HepG2 (cell line): ENCODE data around the gene KCNJ13. TPM values are rescaled to one million over a fixed set of nuclear protein-coding genes. Genes with fewer than 3 reads are reported as not detected.

Experiments
- ATAC-seq: fragments of 200-7000 bp; cut with Tn5 transposase; 3 replicates; pipeline ENCODE4 v1.9.1; 2020; ENCODE audit warnings: mild to moderate bottlenecking, moderate library complexity
- BruUV-seq: library from RNA; stranded (reverse); fragments of 400-500 nt; replicated peaks from 2 replicates; lab custom pipeline; 2021; lab: Mats Ljungman, UMichigan
- CTCF ChIA-PET: fragments of 300-600 bp; formaldehyde crosslinking; extraction: SDS; loops from one replicate; lab custom pipeline; 2021; ENCODE audit warnings: low total read pairs, inconsistent platforms, low intra/inter-chr PET ratio; lab: Yijun Ruan, JAX
- POLR2A ChIA-PET: fragments of 350-600 bp; sonication (Branson Sonifier 250); formaldehyde crosslinking; loops from one replicate; lab custom pipeline; 2020; ENCODE audit warnings: antibody characterized with exemption, inconsistent platforms; lab: Yijun Ruan, JAX
- DNase-seq: peaks from one replicate; pipeline ENCODE4 v3.0.0-alpha.2; 2015; ENCODE audit warnings: low spot score
- FAIRE-seq: peaks from 3 replicates; lab custom pipeline; 2011; peaks lifted over from hg19 to GRCh38; lab: Jason Lieb, UNC
- H2AFZ ChIP-seq: one replicate; pipeline ENCODE4 v1.6.1; 2011; ENCODE audit warnings: low read length, inconsistent platforms
- H3K27ac ChIP-seq: fragments of 300-600 bp; 3 replicates; pipeline ENCODE4 v1.8.0; 2011; ENCODE audit warnings: mixed run types, mild to moderate bottlenecking, mixed read lengths, low read length, inconsistent platforms; ENCODE audit not compliant: insufficient read depth; ENCODE audit errors: extremely low read length
- H3K27me3 ChIP-seq, 2 experiments: fragments of 200-600 bp in 1 of 2; 2 replicates in 1 of 2; 3 replicates in 1 of 2; pipeline versions ENCODE4 v1.6.0 to v1.8.0; 2011; ENCODE audit warnings: low read length in 2 of 2, mild to moderate bottlenecking in 2 of 2, moderate library complexity in 2 of 2, inconsistent platforms in 1 of 2; ENCODE audit not compliant: insufficient read depth in 2 of 2, control insufficient read depth in 1 of 2
- H3K36me3 ChIP-seq, 2 experiments: fragments of 200-600 bp in 1 of 2; replicated peaks in 1 of 2; 2 replicates in 1 of 2; 3 replicates in 1 of 2; pipeline versions ENCODE4 v1.5.1 to v1.8.0; 2011; ENCODE audit warnings: low read length in 2 of 2, inconsistent platforms in 1 of 2; ENCODE audit not compliant: insufficient read depth in 2 of 2, control insufficient read depth in 1 of 2
- H3K4me1 ChIP-seq: 2 replicates; pipeline ENCODE4 v1.5.1; 2012; ENCODE audit warnings: low read length, inconsistent platforms; ENCODE audit not compliant: insufficient read depth
- H3K4me2 ChIP-seq: 2 replicates; pipeline ENCODE4 v1.6.0; 2011; ENCODE audit warnings: low read depth, low read length, inconsistent platforms
- H3K4me3 ChIP-seq, 3 experiments: fragments of 200-600 bp in 1 of 3; sonication (generic), shearing (Covaris generic) in 1 of 3; replicated peaks in 1 of 3; 2 replicates each; pipeline ENCODE4 v1.5.1; 2011 to 2016; ENCODE audit warnings: low read length in 3 of 3, inconsistent platforms in 2 of 3, low read depth in 2 of 3, mild to moderate bottlenecking in 2 of 3, control low read depth in 1 of 3, mixed read lengths in 1 of 3; ENCODE audit not compliant: insufficient read depth in 1 of 3
- H3K79me2 ChIP-seq: one replicate; pipeline ENCODE4 v1.6.1; 2011; ENCODE audit warnings: low read length, inconsistent platforms; ENCODE audit not compliant: insufficient read depth
- H3K9ac ChIP-seq: 2 replicates; pipeline ENCODE4 v1.6.0; 2011; ENCODE audit warnings: mild to moderate bottlenecking, low read depth, low read length, inconsistent platforms; ENCODE audit not compliant: insufficient read depth
- H3K9me3 ChIP-seq: 2 replicates; pipeline ENCODE4 v1.5.1; 2012; ENCODE audit warnings: mild to moderate bottlenecking, low read length
- H4K20me1 ChIP-seq: 2 replicates; pipeline ENCODE4 v1.6.0; 2011; ENCODE audit warnings: inconsistent platforms, mild to moderate bottlenecking, low read length, moderate library complexity; ENCODE audit not compliant: insufficient read depth
- ATAD3A ChIP-seq: sonication (generic); formaldehyde crosslinking; IDR thresholded peaks from 2 replicates; pipeline ENCODE4 v1.4.0; 2020; ENCODE audit warnings: missing genetic modification reagents
- HNRNPL ChIP-seq: fragments of 200-400 bp; formaldehyde crosslinking; IDR thresholded peaks from 2 replicates; pipeline ENCODE4 v1.6.1; 2017; ENCODE audit warnings: mild to moderate bottlenecking, low read depth, low read length
- MIER2 ChIP-seq: IDR thresholded peaks from 2 replicates; pipeline ENCODE4 v1.6.1; 2016; ENCODE audit warnings: missing biosample characterization, missing genetic modification reagents
- NFKB2 ChIP-seq: sonication (generic); formaldehyde crosslinking; IDR thresholded peaks from 2 replicates; pipeline ENCODE4 v1.4.0; 2020; ENCODE audit warnings: missing genetic modification reagents, borderline replicate concordance
- NFRKB ChIP-seq: fragments of 450-650 bp; IDR thresholded peaks from 2 replicates; pipeline ENCODE4 v1.6.1; 2017
- REXO4 ChIP-seq: sonication (generic); formaldehyde crosslinking; IDR thresholded peaks from 2 replicates; pipeline ENCODE4 v1.8.0; 2022; ENCODE audit warnings: missing genetic modification reagents, mild to moderate bottlenecking, borderline replicate concordance
- SRF ChIP-seq: IDR thresholded peaks from 2 replicates; pipeline ENCODE4 v1.6.1; 2011; ENCODE audit warnings: mild to moderate bottlenecking, low read depth, low read length, moderate library complexity
- SRSF1 ChIP-seq: fragments of 200-400 bp; formaldehyde crosslinking; optimal IDR thresholded peaks from 2 replicates; pipeline ENCODE3; 2017; ENCODE audit warnings: mild to moderate bottlenecking, low read depth, low read length, moderate library complexity
- ZHX2 ChIP-seq, 2 experiments: sonication (generic) in 1 of 2; formaldehyde crosslinking in 1 of 2; IDR thresholded peaks; 2 replicates each; pipeline versions ENCODE4 v1.6.1 to v1.9.0; 2014 to 2022; ENCODE audit warnings: antibody characterized with exemption in 1 of 2, borderline replicate concordance in 1 of 2, inconsistent platforms in 1 of 2, low read depth in 1 of 2, missing genetic modification reagents in 1 of 2
- ZMAT5 ChIP-seq: sonication (generic); formaldehyde crosslinking; IDR thresholded peaks from 2 replicates; pipeline ENCODE4 v1.5.0; 2020; ENCODE audit warnings: mild to moderate bottlenecking, low read depth, missing genetic modification reagents, borderline replicate concordance
- ZNF101 ChIP-seq: sonication (generic); formaldehyde crosslinking; IDR thresholded peaks from 2 replicates; pipeline ENCODE4 v1.4.0; 2020; ENCODE audit warnings: mild to moderate bottlenecking, low read depth, missing genetic modification reagents, borderline replicate concordance
- ZNF580 ChIP-seq: IDR thresholded peaks from 2 replicates; pipeline ENCODE4 v1.6.1; 2016; ENCODE audit warnings: low read depth, borderline replicate concordance
- ZNF597 ChIP-seq: sonication (generic); formaldehyde crosslinking; IDR thresholded peaks from 2 replicates; pipeline ENCODE4 v1.5.0; 2020; ENCODE audit warnings: missing genetic modification reagents
- ZNF652 ChIP-seq: IDR thresholded peaks from 2 replicates; pipeline ENCODE4 v1.6.1; 2016; ENCODE audit warnings: low read depth, borderline replicate concordance
- ZNF670 ChIP-seq: sonication (generic); formaldehyde crosslinking; IDR thresholded peaks from 2 replicates; pipeline ENCODE4 v1.8.0; 2022; ENCODE audit warnings: mild to moderate bottlenecking, missing genetic modification reagents, borderline replicate concordance
- ZNF782 ChIP-seq: sonication (generic); formaldehyde crosslinking; IDR thresholded peaks from 2 replicates; pipeline ENCODE4 v1.4.0; 2020; ENCODE audit warnings: missing genetic modification reagents, mild to moderate bottlenecking, borderline replicate concordance
- WGBS: methylation state at CpG from one replicate; pipeline ENCODE4 v1.1.6; 2017; ENCODE audit warnings: low lambda C conversion rate; 5-methylcytosine and 5-hydroxymethylcytosine counted together
- in situ Hi-C: cut with HindIII; loops from 2 replicates; pipeline ENCODE4 v1.10.0; 2017; ENCODE audit warnings: low pct_unique_long_range_greater_than_20kb; ENCODE audit not compliant: extremely low pct_ligation_motif_present
- intact Hi-C: fragments of 100-400 bp; cut with micrococcal nuclease; formaldehyde crosslinking; loops from one replicate; pipeline ENCODE4 v1.10.0; 2022; ENCODE audit not compliant: unreplicated experiment
- polyA plus RNA-seq, 8 experiments: library from polyadenylated mRNA; depleted of rRNA in 3 of 8; stranded (reverse) in 7 of 8; unstranded in 1 of 8; fragments of >200 nt; fragmentation: Illumina TruSeq in 4 of 8; extraction: Trizol in 4 of 8; gene quantifications; 2 replicates each; pipeline versions ENCODE4 v1.2.1 to v1.2.3, GENCODE V29; 2011 to 2016; ENCODE audit warnings: low read depth in 4 of 8, missing spikeins in 1 of 8, mixed read lengths in 1 of 8; ENCODE audit not compliant: insufficient read depth in 1 of 8
- total RNA-seq, 5 experiments: library from RNA; depleted of rRNA; stranded (reverse); fragments of >200 nt; fragmentation: Illumina TruSeq; extraction: Trizol; gene quantifications; 2 replicates each; pipeline ENCODE4 v1.2.3, GENCODE V29; 2016; ENCODE audit warnings: low read depth in 1 of 5

Gene KCNJ13
- total and polyA plus RNA-seq, 2 of the 13 experiments (the other 11 are each of a cell fraction or from before 2014, with no cell fraction given) = not detected

- ATAC-seq (no peak), FAIRE-seq (no peak)
- in situ Hi-C loops = no loop called here
- no TSS peak for BruUV-seq
- no peaks in the 10 kb centered on the region for H4K20me1 ChIP-seq
- POLR2A ChIA-PET = no interaction called here
- no peaks in the 10 kb centered on the region for H3K4me1 ChIP-seq
- no peak overlapping the region for H3K9ac ChIP-seq
- no peak overlapping the region for H3K4me2 ChIP-seq
- H3K9me3 ChIP-seq = no peaks in the 10 kb centered on the region
- intact Hi-C loops = no loop called here
- H3K27me3 ChIP-seq = no peaks in the 10 kb centered on the region
- no peak overlapping the region for H3K4me3 ChIP-seq
- WGBS = 96% methylated on average over 10 of the region's 10 CpGs
- TF ChIP-seq ZMAT5 (CRISPR knock-in tag) (no peak), ZHX2 (IDR thresholded peaks at IDR 0.05; ENCODE audit: low read depth) (no peak), ZHX2 (CRISPR knock-in tag; IDR thresholded peaks at IDR 0.05; ENCODE audit: borderline replicate concordance) (no peak), SRF (no peak), SRSF1 (no peak), REXO4 (no peak), MIER2 (CRISPR knock-in tag) (no peak), ZNF597 (CRISPR knock-in tag) (no peak), ZNF782 (CRISPR knock-in tag) (no peak), ZNF101 (no peak), NFKB2 (CRISPR knock-in tag) (no peak), HNRNPL (no peak), ZNF652 (no peak), ZNF670 (CRISPR knock-in tag) (no peak), ATAD3A (CRISPR knock-in tag) (no peak), NFRKB (no peak), ZNF580 (no peak)
- TF ChIP-seq, all 625 proteins: peak for 0
- H3K79me2 ChIP-seq = no peaks in the 10 kb centered on the region
- H3K36me3 ChIP-seq = peaks cover 24 to 83% of the 10 kb centered on the region in 2 experiments
- no peak overlapping the region for H2AFZ ChIP-seq
- DNase-seq = no peak
- no peak overlapping the region for H3K27ac ChIP-seq
- CTCF ChIA-PET = no interaction called here
Measured at GRCh38 chr2:232816657-232817056, 40.3 kb upstream of the KCNJ13 start.
